ENCODE measurements around the gene ARHGDIG.

DNA sequence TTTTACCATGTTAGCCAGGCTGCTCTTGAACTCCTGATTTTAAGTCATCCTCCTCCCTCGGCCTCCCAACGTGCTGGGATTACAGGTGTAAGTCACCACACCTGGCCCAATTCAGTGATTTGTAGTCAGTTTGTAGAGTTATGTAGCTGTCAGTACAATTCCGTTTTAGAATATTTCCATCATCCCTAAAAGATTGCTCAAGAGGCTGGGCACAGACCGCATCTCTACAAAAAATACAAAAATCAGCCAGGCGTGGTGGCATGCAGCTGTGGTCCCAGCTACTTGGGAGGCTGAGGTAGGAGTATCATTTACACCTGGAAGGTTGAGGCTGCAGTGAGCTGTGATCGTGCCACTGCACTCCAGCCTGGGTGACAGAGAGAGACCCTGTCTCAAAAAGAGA is 25.2 kb upstream of the ARHGDIG start:
- TF ChIP-seq, protein P1, sequence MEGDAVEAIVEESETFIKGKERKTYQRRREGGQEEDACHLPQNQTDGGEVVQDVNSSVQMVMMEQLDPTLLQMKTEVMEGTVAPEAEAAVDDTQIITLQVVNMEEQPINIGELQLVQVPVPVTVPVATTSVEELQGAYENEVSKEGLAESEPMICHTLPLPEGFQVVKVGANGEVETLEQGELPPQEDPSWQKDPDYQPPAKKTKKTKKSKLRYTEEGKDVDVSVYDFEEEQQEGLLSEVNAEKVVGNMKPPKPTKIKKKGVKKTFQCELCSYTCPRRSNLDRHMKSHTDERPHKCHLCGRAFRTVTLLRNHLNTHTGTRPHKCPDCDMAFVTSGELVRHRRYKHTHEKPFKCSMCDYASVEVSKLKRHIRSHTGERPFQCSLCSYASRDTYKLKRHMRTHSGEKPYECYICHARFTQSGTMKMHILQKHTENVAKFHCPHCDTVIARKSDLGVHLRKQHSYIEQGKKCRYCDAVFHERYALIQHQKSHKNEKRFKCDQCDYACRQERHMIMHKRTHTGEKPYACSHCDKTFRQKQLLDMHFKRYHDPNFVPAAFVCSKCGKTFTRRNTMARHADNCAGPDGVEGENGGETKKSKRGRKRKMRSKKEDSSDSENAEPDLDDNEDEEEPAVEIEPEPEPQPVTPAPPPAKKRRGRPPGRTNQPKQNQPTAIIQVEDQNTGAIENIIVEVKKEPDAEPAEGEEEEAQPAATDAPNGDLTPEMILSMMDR (IDR thresholded peaks at IDR 0.05 in 4 of 5, conservative IDR thresholded peaks at IDR 0.05 in 1 of 5): no peak
- no peak for TF ChIP-seq POLR2A (IDR thresholded peaks at IDR 0.05)

Measured in gastrocnemius medialis (tissue), 4 donors.